OCI-LY3 (cell line): ENCODE measurements around the gene KCNK7.

Experiments used
- H2AFZ ChIP-seq: fragments of 200-600, 300-600 bp; shearing (Covaris generic); 2 replicates; pipeline ENCODE4 v1.6.0; 2014; ENCODE audit warnings: antibody characterized with exemption, low read depth, low read length
- H3K27ac ChIP-seq: fragments of 200-600, 300-600 bp; sonication (generic); 2 replicates; pipeline ENCODE4 v1.5.1; 2014; ENCODE audit warnings: mild to moderate bottlenecking, low read length, moderate library complexity, mixed read lengths
- H3K27me3 ChIP-seq: fragments of 200-600, 300-600 bp; sonication (generic); 2 replicates; pipeline ENCODE4 v1.6.1; 2014; ENCODE audit warnings: low read depth, low read length, mixed read lengths
- H3K36me3 ChIP-seq: fragments of 200-600, 300-600 bp; sonication (generic); replicated peaks from 2 replicates; pipeline ENCODE3; 2014; ENCODE audit warnings: low read depth, low read length, mixed read lengths
- H3K4me1 ChIP-seq: fragments of 300-600, 200-600 bp; sonication (generic); 2 replicates; pipeline ENCODE4 v1.6.1; 2014; ENCODE audit warnings: low read length, mixed read lengths
- H3K4me2 ChIP-seq: fragments of 200-600, 300-600 bp; sonication (generic); 2 replicates; pipeline ENCODE4 v1.6.1; 2014; ENCODE audit warnings: low read length, mixed read lengths
- H3K4me3 ChIP-seq: fragments of 300-600, 200-600 bp; sonication (generic); 2 replicates; pipeline ENCODE4 v1.5.1; 2014; ENCODE audit warnings: antibody characterized with exemption, mild to moderate bottlenecking, low read length, moderate library complexity
- H3K79me2 ChIP-seq: fragments of 300-600, 200-600 bp; shearing (Covaris generic); 2 replicates; pipeline ENCODE4 v1.6.1; 2014; ENCODE audit warnings: mild to moderate bottlenecking, low read length, mixed read lengths
- H3K9ac ChIP-seq: fragments of 300-600, 200-600 bp; shearing (Covaris generic); 2 replicates; pipeline ENCODE4 v1.6.0; 2014; ENCODE audit warnings: mild to moderate bottlenecking, low read length, moderate library complexity
- H3K9me3 ChIP-seq: fragments of 200-600, 300-600 bp; shearing (Covaris generic); 2 replicates; pipeline ENCODE4 v1.6.1; 2014; ENCODE audit warnings: low read length, mixed read lengths; ENCODE audit not compliant: insufficient read depth
- H4K20me1 ChIP-seq: fragments of 200-600, 300-600 bp; sonication (generic); 2 replicates; pipeline ENCODE4 v1.6.1; 2016; ENCODE audit warnings: low read length, mixed read lengths; ENCODE audit not compliant: insufficient read depth
- CTCF ChIP-seq: fragments of 200-600, 300-600 bp; sonication (generic); IDR thresholded peaks from 2 replicates; pipeline ENCODE4 v1.5.1; 2014; ENCODE audit warnings: antibody characterized with exemption, low read length, low read depth
- EZH2phosphoT487 ChIP-seq: fragments of 200-600 bp; shearing (Covaris generic); IDR thresholded peaks from 2 replicates; pipeline ENCODE4 v1.6.1; 2018; ENCODE audit warnings: antibody characterized with exemption, mixed run types, low read depth

Gene KCNK7

GRCh38 chr11:65622011-65622410, 26.4 kb upstream of the KCNK7 start:
- H3K79me2 ChIP-seq: peaks cover 19% of the 10 kb centered on the region
- no peak overlapping the region for H2AFZ ChIP-seq
- no peaks in the 10 kb centered on the region for H3K27me3 ChIP-seq
- H3K9ac ChIP-seq: no peak overlapping the region
- H3K4me1 ChIP-seq: peaks cover 10% of the 10 kb centered on the region
- H3K36me3 ChIP-seq: peaks cover 68% of the 10 kb centered on the region
- H4K20me1 ChIP-seq: peaks cover 1% of the 10 kb centered on the region; the same call in 1 of the 2 replicates
- no peak for TF ChIP-seq CTCF
- H3K4me3 ChIP-seq: no peak overlapping the region
- no peak overlapping the region for H3K27ac ChIP-seq
- no peak overlapping the region for H3K4me2 ChIP-seq
- no peaks in the 10 kb centered on the region for H3K9me3 ChIP-seq

- Histone ChIP-seq H3K9me3 (no peaks in the 10 kb centered on the region), H2AFZ (no peak overlapping the region), H3K79me2 (peaks cover 24% of the 10 kb centered on the region), H4K20me1 (peaks cover 6% of the 10 kb centered on the region; the same call in 1 of the 2 replicates), H3K4me2 (no peak overlapping the region), H3K36me3 (peaks cover 66% of the 10 kb centered on the region), H3K4me3 (no peak overlapping the region), H3K27me3 (no peaks in the 10 kb centered on the region), H3K9ac (no peak overlapping the region), H3K4me1 (peaks cover 16% of the 10 kb centered on the region), H3K27ac (no peak overlapping the region)
- TF ChIP-seq CTCF (no peak), EZH2phosphoT487 (no peak)
Observed at GRCh38 chr11:65621460-65621859, 25.9 kb upstream of the KCNK7 start.

GRCh38 chr11:65620666-65621065, 25.1 kb upstream of the KCNK7 start:
- peaks cover 58% of the 10 kb centered on the region for H3K36me3 ChIP-seq
- H2AFZ ChIP-seq: no peak overlapping the region
- peaks cover 9% of the 10 kb centered on the region; the same call in 1 of the 2 replicates for H4K20me1 ChIP-seq
- no peak overlapping the region for H3K9ac ChIP-seq
- H3K4me1 ChIP-seq: peaks cover 18% of the 10 kb centered on the region
- H3K4me3 ChIP-seq: no peak overlapping the region
- no peaks in the 10 kb centered on the region for H3K27me3 ChIP-seq
- H3K27ac ChIP-seq: no peak overlapping the region
- TF ChIP-seq CTCF (no peak), EZH2phosphoT487 (no peak)
- H3K79me2 ChIP-seq: peaks cover 32% of the 10 kb centered on the region
- no peak overlapping the region for H3K4me2 ChIP-seq
- no peaks in the 10 kb centered on the region for H3K9me3 ChIP-seq

GRCh38 chr11:65619281-65619928, 23.8 kb upstream of the KCNK7 start:
- Histone ChIP-seq H3K9me3 (no peaks in the 10 kb centered on the region), H2AFZ (no peak overlapping the region), H3K4me3 (no peak overlapping the region), H4K20me1 (peaks cover 9% of the 10 kb centered on the region; the same call in 1 of the 2 replicates), H3K4me1 (peaks cover 18% of the 10 kb centered on the region), H3K4me2 (no peak overlapping the region), H3K27me3 (no peaks in the 10 kb centered on the region), H3K79me2 (peaks cover 38% of the 10 kb centered on the region), H3K36me3 (peaks cover 52% of the 10 kb centered on the region), H3K9ac (no peak overlapping the region), H3K27ac (no peak overlapping the region)
- TF ChIP-seq EZH2phosphoT487 (no peak), CTCF (no peak)
